Stimulated activated CD4-positive, alpha-beta T cell treated with anti-CD3 and anti-CD28 coated beads, TNF-alpha, amount 100 ng/mL, for 1 hour (primary cell): ENCODE measurements around the gene SMO.
"Not testable (repeated sequence)": the region's sequence is repeated elsewhere in the genome, so short reads cannot be mapped to it uniquely, and the experiment has no call there.

Experiments
- DNase-seq, 3 donors: peaks; one replicate each; pipeline ENCODE4 v3.0.0-alpha.2; 2020; ENCODE audit warnings: low read depth in 3 of 3, low spot score in 1 of 3

SMO gene

GRCh38 chr7:129169686-129170440 lies 18.6 kb upstream of the SMO start:
- DNase-seq = no peak

- DNase-seq = no peak
Observed at GRCh38 chr7:129170441-129171021, 17.9 kb upstream of the SMO start.

GRCh38 chr7:129173861-129174260 lies 14.6 kb upstream of the SMO start:
- not testable (repeated sequence) for DNase-seq

- no peak for DNase-seq
Observed at GRCh38 chr7:129176916-129177710, 11.3 kb upstream of the SMO start.

GRCh38 chr7:129184981-129185670 lies 3.3 kb upstream of the SMO start:
- DNase-seq = no peak

- no peak for DNase-seq
Observed at GRCh38 chr7:129186749-129187260, 1.6 kb upstream of the SMO start.

- no peak for DNase-seq
Observed at GRCh38 chr7:129187681-129188371, 607 bp upstream of the SMO start.

GRCh38 chr7:129188892-129189660 lies 643 bp downstream of the SMO start:
- no peak for DNase-seq

- DNase-seq = no peak
Observed at GRCh38 chr7:129189661-129190310, 1.4 kb downstream of the SMO start.

GRCh38 chr7:129191272-129191671 lies 2.8 kb downstream of the SMO start:
- no peak for DNase-seq

- DNase-seq = no peak
Observed at GRCh38 chr7:129193892-129194291, 5.5 kb downstream of the SMO start.

- no peak for DNase-seq
Observed at GRCh38 chr7:129197771-129198170, 9.3 kb downstream of the SMO start.

GRCh38 chr7:129199406-129199805 lies 11.0 kb downstream of the SMO start:
- no peak for DNase-seq

GRCh38 chr7:129202058-129202777 lies 13.8 kb downstream of the SMO start:
- DNase-seq = no peak

- no peak for DNase-seq
Observed at GRCh38 chr7:129203050-129203741, 14.8 kb downstream of the SMO start.

- no peak for DNase-seq
Observed at GRCh38 chr7:129205126-129205818, 16.8 kb downstream of the SMO start.

- no peak for DNase-seq
Observed at GRCh38 chr7:129205987-129206785, 17.8 kb downstream of the SMO start.
